Suprapubic skin (tissue), 4 donors: ENCODE results near the gene VDAC1. TPM values are rescaled to one million over a fixed set of nuclear protein-coding genes. Genes with fewer than 3 reads are reported as not detected.

Experiments
- DNase-seq, 2 donors: peaks; one replicate each; pipeline ENCODE4 v3.0.0-alpha.2; 2019; ENCODE audit warnings: low spot score in 2 of 2
- H3K27ac ChIP-seq: fragments of 200-600 bp; sonication (generic); one replicate; pipeline ENCODE4 v1.5.1; 2019
- H3K27me3 ChIP-seq: fragments of 200-600 bp; sonication (generic); one replicate; pipeline ENCODE4 v1.5.1; 2019
- H3K36me3 ChIP-seq: fragments of 200-600 bp; sonication (generic); one replicate; pipeline ENCODE4 v1.5.1; 2019
- H3K4me1 ChIP-seq: fragments of 200-600 bp; sonication (generic); one replicate; pipeline ENCODE4 v1.5.1; 2019
- H3K4me3 ChIP-seq: fragments of 200-600 bp; sonication (generic); one replicate; pipeline ENCODE4 v1.5.1; 2019; ENCODE audit warnings: mild to moderate bottlenecking
- H3K9me3 ChIP-seq: fragments of 200-600 bp; sonication (generic); one replicate; pipeline ENCODE4 v1.5.1; 2019
- CTCF ChIP-seq, 2 donors: fragments of 200-600 bp in 1 of 2; fragments of 450-650 bp in 1 of 2; sonication (generic) in 1 of 2; IDR thresholded peaks; one replicate each; pipeline ENCODE4 v1.5.1; 2016 to 2019; ENCODE audit warnings: antibody characterized with exemption in 2 of 2, mild to moderate bottlenecking in 1 of 2, moderate library complexity in 1 of 2
- EP300 ChIP-seq: sonication (generic); formaldehyde crosslinking; IDR thresholded peaks from one replicate; pipeline ENCODE4 v1.6.1; 2017; ENCODE audit warnings: antibody characterized with exemption
- POLR2A ChIP-seq, 2 donors: fragments of 450-650 bp; IDR thresholded peaks; one replicate each; pipeline ENCODE4 v1.6.1; 2017; ENCODE audit warnings: antibody characterized with exemption in 2 of 2, mild to moderate bottlenecking in 2 of 2, moderate library complexity in 2 of 2
- POLR2AphosphoS5 ChIP-seq, 3 donors: sonication (generic); formaldehyde crosslinking; IDR thresholded peaks; one replicate each; pipeline ENCODE4 v1.6.1; 2017; ENCODE audit warnings: antibody characterized with exemption in 3 of 3
- WGBS: methylation state at CpG from one replicate; pipeline ENCODE4 v1.1.5; 2018; 5-methylcytosine and 5-hydroxymethylcytosine counted together
- total RNA-seq, 4 donors: library from RNA; depleted of rRNA; stranded (reverse); fragments of >200 nt; gene quantifications; one replicate each; pipeline ENCODE4 v1.1.0, GENCODE V29; 2016

The VDAC1 gene
- total RNA-seq, 4 donors from 2014 or later = 106 to 194 (median 162) TPM

- TF ChIP-seq EP300 = no peak
- no peak for TF ChIP-seq POLR2A (IDR thresholded peaks at IDR 0.05)
- no peak for TF ChIP-seq POLR2AphosphoS5 (IDR thresholded peaks at IDR 0.05)
- TF ChIP-seq CTCF (IDR thresholded peaks at IDR 0.05) = no peak
- Histone ChIP-seq H3K36me3 (no peaks in the 10 kb centered on the region), H3K4me3 (no peak overlapping the region), H3K27ac (peak overlapping the region; percentile 27), H3K9me3 (no peaks in the 10 kb centered on the region), H3K4me1 (peaks cover 16% of the 10 kb centered on the region), H3K27me3 (peaks cover 6% of the 10 kb centered on the region)
- WGBS = 77% methylated on average over 9 of the region's 9 CpGs
- no peak for DNase-seq
Measured at GRCh38 chr5:134018154-134018985, 13.6 kb upstream of the VDAC1 start.

GRCh38 chr5:134008266-134008749 is 3.5 kb upstream of the VDAC1 start:
- WGBS = 37% methylated on average over 2 of the region's 2 CpGs
- no peak for DNase-seq
- TF ChIP-seq POLR2AphosphoS5 (IDR thresholded peaks at IDR 0.05) (no peak), EP300 (no peak), CTCF (IDR thresholded peaks at IDR 0.05) (no peak), POLR2A (IDR thresholded peaks at IDR 0.05) (no peak)
- Histone ChIP-seq H3K9me3 (no peaks in the 10 kb centered on the region), H3K4me1 (peaks cover 19% of the 10 kb centered on the region), H3K4me3 (no peak overlapping the region), H3K27me3 (no peaks in the 10 kb centered on the region), H3K36me3 (no peaks in the 10 kb centered on the region), H3K27ac (no peak overlapping the region)

DNA sequence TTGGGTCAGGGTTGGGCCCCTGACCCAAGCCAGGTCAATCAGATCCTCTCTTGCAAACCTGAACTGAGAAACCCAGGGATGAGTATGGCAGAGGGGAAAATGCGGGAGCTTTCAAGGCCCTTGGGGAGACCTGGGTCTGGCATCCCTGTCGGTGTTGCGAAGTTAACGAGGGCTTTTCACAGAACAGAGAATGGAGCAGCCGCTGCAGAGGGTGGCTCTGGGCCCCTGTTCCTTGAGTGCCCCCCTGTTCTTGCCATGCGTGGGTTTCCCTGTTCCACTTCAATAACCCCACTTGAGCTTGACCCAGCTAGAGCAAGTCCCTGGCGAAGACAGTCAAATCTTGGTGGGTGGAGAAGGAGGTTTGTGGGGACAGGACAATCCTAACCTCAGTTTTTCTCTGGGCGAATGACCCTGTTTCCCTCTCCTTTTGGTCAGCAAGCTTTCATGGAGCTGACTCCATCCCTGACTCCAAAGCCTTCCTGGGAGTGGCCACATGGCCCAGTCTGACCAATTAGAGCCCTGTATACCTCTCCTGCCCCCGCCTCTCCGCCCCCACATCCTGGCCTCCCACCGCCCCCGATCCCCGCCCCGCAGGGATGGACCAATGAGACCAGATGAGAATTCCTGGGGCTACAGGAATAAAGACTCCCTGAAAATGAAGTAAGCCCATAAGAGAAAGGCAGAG is 2.9 kb upstream of the VDAC1 start:
- 71% methylated on average over 14 of the region's 14 CpGs for WGBS
- no peak for TF ChIP-seq POLR2AphosphoS5 (IDR thresholded peaks at IDR 0.05)
- no peak for TF ChIP-seq EP300
- TF ChIP-seq CTCF (IDR thresholded peaks at IDR 0.05) = no peak
- TF ChIP-seq POLR2A (IDR thresholded peaks at IDR 0.05) = no peak
- Histone ChIP-seq H3K27me3 (no peaks in the 10 kb centered on the region), H3K4me1 (peaks cover 25% of the 10 kb centered on the region), H3K27ac (no peak overlapping the region), H3K9me3 (no peaks in the 10 kb centered on the region), H3K36me3 (no peaks in the 10 kb centered on the region), H3K4me3 (no peak overlapping the region)
- no peak for DNase-seq

GRCh38 chr5:134006115-134006514 is 1.3 kb upstream of the VDAC1 start:
- DNase-seq = no peak
- H3K36me3 ChIP-seq = peaks cover 3% of the 10 kb centered on the region
- WGBS = 93% methylated on average over 11 of the region's 13 CpGs
- H3K27me3 ChIP-seq = no peaks in the 10 kb centered on the region
- TF ChIP-seq POLR2A (IDR thresholded peaks at IDR 0.05) (no peak), CTCF (IDR thresholded peaks at IDR 0.05) (no peak), POLR2AphosphoS5 (IDR thresholded peaks at IDR 0.05) (no peak), EP300 (no peak)
- peak overlapping the region; percentile 99 for H3K27ac ChIP-seq
- H3K4me1 ChIP-seq = peaks cover 41% of the 10 kb centered on the region
- no peak overlapping the region for H3K4me3 ChIP-seq
- no peaks in the 10 kb centered on the region for H3K9me3 ChIP-seq

DNA sequence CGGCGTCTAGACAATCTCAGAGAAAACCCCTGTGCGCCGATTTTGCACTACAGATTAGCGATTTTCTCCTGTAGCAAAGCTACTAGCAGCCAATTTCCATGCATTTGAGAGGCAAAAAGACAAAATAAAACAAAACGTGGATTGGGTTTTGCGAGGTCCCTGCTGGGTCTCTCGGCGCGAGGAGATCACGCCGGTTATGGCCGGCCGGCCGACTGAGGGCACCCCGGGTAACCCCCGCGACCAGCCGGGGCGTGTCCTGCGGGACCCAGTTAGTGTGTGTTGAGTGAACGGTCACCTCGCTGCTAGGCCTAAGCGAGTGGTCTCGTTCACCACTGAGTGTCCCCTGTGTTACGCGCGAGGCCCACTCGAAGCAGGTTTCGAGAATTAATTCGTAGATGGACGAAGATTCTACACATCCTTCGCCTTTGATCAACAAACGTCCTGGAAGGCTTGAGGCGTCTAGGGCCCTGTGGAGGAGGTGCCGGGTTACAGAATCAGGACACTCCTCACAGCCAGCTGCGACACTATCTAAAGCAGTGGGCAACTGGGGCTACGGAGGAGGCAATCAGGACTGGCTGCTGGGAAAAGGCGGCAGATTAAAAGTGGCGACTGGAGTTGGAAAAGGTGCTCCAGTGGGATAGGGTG is 764 bp upstream of the VDAC1 start:
- H3K4me3 ChIP-seq = peak overlapping the region; percentile 96
- TF ChIP-seq POLR2A (IDR thresholded peaks at IDR 0.05) (no peak), EP300 (no peak), CTCF (IDR thresholded peaks at IDR 0.05) (no peak), POLR2AphosphoS5 (IDR thresholded peaks at IDR 0.05) (no peak)
- H3K36me3 ChIP-seq = peaks cover 6% of the 10 kb centered on the region
- no peaks in the 10 kb centered on the region for H3K9me3 ChIP-seq
- no peaks in the 10 kb centered on the region for H3K27me3 ChIP-seq
- peaks cover 46% of the 10 kb centered on the region for H3K4me1 ChIP-seq
- peak overlapping the region; percentile 99 for H3K27ac ChIP-seq
- 21% methylated on average over 37 of the region's 40 CpGs for WGBS
- peak in 1 of 2 donors; percentile 73 for DNase-seq
